ENCODE measurements around the gene SLC25A19.
A peak's percentile ranks its signal among the peaks of the same experiment; 100 is the strongest.

Gene SLC25A19

DNA sequence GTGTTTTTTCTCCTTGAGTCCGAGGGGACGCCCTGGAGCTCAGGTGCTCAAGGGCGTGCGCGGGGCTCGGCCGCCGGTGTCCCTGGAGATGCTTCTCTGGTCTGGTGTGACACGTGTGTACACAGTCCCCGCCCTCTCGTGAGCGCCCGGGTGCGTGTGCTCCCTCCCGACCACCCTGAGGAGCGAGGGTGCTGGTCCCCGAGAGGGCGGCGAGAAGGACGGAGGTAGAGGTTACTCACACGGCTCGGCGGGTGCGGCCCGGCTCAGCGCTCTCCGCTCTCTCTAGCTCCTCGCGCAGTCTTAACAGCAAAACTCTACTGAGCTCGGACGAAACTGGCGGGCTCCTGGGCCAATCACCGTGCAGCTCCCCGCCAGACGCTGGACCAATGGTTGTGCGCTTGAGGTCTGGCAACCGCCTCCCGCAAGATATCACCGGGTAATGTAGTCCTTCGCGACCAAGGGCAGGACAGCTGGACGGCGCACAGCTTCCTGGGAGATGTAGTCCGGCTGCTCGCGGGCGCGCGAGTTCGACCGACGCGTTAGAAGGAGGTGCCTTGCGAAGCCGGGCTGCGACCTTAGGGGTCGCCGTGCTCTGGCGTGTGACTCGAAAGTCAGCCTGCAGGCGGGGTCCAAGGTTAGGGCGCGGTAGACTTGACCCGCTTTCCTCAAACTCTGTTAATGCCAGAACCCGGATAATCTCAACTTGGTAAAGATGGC, at the start of gene SLC25A19:
Gene SLC25A19, minus strand, starts transcription at position 319 of the 717 bp plus-strand sequence. CDS start 2,669 bp downstream, outside the sequence.
- DNase-seq, result peak; percentile 54 to 99 (median 98)

DNA sequence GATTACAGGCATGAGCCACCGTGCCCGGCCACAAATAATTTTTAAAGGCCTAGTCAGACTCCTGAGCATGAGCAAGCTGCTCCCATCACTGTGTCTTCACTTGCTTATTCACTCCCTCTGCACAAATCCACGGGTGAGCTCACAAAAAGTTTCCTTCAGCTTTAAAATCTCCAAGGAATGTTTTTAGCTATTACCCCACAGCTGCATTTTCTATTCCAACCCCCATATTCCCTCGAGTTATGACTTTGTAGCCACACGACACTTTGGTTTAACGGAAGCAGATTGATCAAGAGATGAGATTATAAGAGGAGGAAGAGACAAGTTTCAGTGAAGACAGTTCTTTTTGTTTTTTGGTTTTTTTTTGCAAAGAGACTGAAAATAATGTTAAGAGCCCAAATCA, 49.1 kb upstream of the SLC25A19 start:
- no peak for DNase-seq

DNA sequence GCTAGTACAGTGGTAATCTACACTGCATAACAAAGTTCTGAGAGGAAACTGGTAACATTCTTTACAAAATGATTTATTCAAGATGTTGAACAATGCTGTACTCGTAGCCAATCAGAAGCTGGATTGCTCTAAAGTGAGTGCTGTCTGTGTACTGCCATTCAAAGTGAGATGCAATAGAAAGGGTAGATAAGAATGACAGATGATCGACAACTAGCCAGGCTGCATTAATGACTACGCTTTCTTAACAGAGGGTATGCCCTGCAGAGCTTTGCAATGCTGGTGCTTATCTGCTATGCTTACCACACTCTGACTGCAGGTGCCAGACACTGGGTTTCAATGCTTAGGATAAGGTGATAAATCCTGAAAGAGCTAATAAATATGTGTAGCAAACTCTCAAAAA, 46.1 kb upstream of the SLC25A19 start:
- no peak for DNase-seq

DNA sequence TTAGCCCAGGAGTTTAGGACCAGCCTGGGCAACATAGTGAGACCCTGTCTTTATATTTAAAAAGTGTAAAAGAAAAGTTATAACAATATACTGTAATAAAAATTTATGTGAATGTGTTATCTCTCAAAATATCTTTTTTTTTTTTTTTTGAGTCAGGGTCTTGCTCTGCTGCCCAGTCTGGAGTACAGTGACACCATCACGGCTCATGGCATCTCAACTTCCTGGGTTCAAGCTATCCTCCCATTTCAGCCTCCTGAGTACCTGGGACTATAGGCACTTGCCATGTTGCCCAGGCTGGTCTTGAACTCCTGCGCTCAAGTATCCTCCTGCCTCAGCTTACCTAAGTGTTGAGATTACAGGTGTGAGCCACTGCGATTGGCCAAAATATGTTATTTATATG, 45.5 kb upstream of the SLC25A19 start:
- no peak for DNase-seq

DNA sequence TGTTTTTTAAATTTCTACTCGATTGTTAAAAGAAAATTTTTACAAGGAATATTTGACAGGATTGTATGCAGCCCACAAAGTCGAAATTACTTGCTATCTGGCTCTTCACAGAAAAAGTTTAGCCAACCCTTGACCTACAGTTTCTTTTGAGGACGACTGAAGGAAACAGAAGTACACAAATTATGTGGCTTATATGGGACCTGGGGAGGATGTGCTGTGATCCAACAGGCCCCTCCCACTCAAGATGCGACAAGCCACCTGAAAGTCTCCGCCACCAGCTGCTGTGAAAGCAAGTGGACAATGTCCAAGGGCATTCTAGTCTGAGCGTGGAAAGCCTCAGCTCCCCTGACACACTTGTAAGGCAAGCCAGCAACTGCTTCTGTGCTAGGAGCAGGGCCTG, 42.4 kb upstream of the SLC25A19 start:
- no peak for DNase-seq

DNA sequence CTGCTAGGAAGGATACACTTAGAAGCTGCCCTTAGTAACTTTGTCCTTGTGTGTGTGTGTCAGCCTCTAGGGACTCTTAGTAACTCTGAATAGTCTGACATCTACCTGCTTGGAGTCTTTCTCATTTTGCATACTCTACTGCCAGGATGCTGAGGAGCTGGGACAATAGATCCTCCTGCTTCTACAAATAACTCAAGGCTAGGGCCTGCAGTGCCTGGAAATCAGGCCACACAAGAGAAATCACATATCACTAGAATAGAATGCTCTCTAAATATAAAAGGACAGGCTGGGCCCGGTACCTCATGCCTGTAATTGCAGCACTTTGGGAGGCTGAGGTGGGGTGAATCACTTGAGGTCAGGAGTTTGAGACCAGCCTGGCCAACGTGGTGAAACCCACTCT, 38.5 kb upstream of the SLC25A19 start:
- DNase-seq, result no peak

DNA sequence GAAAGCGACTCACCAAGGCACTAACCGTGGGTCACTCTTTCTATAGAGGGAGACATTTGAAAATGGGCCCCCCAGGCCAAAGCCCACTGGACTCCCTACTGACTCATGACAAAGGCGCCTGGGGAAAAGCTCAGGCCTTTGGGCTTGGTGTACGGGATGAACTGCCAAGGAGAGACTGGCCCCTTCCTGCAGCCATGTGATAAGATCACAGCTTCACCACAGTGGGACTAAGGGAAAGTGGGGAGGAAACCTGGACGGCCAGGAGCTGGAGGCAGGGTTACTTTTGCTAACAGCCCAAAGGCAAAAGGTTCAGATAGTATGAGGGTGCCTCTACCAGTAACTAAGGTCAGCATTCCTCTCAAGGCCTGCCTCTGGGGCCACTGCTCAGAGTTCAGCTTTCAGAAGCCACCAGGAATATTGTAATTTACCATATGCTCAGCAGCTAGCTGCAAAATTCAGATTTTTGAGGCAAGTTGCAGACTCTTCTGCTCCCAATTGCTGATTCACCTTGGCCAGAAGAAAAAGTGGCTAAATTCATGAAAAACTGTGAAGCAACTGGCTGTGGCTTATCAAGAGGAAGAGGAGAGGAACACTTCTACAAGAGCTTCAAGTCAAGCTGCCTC, 37.1 kb upstream of the SLC25A19 start:
- DNase-seq, result no peak

DNA sequence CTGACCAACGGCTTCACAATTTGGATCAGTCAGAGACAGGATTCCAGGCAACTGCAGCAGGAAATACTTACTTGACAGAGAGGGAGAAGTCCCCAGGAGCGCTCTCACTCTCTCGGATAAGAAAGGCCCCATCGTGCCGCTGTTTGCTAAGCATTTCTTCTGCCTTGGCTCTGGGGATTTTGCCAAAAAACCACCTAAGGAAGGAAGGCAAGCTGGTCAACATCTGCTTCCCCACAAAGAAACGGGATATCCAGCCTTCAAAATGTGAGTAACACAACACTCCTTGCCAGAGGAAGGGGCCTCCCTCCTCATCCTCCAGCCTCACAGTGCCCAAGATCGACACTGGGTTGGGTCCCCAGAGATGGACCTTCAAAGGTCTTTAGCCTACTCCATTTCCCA, 36.6 kb upstream of the SLC25A19 start:
- no peak for DNase-seq

DNA sequence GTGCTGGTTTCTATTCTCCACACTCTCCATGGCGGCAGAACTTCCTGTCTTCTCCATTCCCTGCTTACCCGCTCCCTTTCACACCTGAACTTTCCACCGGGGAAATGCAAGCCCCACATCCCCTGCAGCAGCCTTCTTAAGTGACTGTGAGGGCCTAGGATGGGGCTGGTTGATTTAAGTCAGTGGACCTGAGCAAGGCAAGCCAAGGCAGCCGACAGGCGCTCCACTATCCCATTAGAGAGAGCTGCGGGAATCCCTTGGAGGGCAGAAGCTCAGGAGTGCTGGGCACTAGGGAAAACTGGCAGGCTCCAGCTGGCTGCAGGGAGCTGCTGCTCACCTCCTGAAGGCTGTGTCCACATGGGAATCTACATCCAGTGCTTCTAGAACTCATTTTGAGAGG, 36.1 kb upstream of the SLC25A19 start:
- no peak for DNase-seq

DNA sequence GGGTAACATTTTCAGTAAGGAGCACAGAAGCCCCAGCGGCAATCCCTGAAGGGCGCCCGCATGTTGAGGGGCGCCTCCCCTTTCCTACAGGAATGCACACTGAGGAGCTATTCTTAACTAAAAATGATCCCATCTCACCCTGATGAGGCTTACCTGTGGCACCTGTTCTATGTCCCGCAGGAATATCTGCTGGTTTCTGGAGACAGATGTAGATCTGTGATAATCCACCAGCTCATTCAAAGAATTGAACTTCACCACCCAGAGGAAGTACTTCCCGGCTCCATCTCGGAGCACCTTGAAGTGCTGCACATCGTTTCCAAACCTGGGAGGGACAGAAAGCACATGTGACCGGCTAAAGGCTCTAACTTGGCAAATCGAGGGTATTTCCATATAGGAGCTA, 32.3 kb upstream of the SLC25A19 start:
- no peak for DNase-seq

DNA sequence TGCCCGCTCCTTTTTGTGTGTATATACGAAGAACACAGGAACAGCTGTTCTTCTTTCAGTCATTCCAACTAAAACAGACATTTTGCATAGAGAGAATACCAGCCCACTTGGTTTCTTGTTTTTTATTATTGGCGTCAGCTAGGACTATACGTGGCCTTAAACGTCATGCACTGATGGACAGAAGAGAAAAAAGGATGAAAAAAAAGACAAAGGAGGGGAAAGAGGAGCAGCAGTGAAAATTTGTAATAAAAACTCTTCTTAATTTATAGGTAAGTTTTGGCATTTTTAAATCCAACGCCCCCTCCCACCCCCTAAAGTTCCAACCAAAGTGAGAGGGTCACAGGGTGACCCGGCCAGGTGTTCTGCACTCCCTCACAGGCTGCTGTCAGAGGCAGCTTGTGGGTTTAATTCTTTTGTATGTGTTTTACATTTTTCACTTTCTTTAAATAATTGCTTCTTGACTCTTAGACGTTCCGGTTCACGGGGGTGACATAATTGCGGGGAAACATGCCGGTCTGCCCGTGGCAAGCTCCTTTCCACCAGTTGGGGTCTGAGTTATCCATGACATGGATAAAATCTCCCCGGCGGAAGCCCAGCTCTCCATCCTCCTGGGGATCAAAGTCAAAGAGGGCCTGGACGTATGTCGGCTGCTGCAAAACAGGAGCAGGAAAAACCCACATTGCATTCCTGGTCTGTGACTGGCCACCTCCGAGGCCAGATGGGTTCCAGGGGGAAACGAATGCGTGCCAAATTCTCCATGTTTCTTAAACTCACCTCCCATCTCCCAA, 30.9 kb upstream of the SLC25A19 start:
- DNase-seq, result no peak

DNA sequence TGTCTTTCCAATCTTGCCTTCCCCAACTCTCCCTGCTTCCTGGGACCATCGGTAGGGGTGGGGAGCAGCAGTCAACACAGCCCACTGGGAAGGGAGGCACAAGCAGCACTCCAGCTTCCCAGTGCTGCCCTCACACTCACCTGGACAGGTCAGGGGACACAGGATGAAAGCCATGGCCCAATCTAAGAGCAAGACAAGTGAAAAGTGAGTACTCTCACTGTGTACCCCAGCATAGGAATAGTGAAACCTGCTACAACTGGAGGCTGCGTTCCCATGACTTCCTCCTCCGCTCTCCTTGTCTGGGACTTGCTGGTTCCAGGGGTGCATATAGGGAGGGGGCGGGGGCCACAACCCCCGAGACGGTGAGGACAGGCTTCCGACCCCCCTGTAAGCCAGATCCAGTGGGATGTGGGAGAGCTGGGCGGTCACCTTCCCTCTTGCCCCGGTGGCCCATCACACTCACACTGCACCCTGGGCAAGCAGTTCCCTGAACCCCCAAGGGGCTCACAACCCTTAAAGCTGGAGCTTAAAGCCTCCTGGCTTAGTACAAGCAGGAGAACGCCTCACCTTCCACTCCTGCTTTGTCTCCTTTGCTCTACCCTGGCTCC, 29.5 kb upstream of the SLC25A19 start:
- no peak for DNase-seq

DNA sequence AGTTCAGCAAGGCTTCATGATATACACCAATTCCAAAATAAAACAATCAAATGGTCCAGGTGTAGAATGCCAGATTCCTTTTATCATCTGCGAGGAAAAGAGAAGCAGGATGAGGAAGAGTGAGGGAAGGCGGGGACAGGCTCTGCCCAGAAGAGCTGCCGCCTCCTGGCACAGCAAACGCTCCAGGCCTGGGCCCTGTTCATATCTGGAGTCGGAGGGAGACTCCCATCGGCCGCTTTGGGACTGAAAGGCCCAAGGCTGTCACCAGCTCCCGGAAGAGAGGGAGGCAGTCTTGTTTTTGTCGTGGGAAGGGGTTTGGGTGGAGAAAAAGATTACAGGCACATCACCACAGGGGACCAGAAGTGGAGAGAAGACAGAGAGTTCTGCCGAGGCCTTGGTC, 29.0 kb upstream of the SLC25A19 start:
- DNase-seq, result no peak

DNA sequence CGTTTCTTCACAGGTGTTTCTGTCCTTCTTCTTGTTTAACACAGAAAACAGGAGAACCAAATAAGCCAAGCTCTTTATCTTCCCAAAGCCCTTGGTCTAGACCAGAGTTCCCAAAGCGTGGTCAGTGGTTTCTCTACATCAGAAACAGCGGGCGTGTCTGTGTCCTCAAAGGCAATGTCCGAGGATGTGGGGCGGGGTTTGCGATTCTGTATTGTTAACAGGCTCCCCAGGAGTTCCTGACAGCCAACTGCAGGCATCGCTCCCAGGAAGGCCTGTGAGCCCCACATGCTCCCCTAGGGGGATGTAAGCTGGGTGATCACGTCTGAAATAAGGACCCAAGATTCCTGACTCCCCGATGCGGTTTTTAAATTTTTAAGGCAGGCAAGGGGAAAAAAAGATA, 28.4 kb upstream of the SLC25A19 start:
- peak in 1 of 56 donors; percentile 21 for DNase-seq

DNA sequence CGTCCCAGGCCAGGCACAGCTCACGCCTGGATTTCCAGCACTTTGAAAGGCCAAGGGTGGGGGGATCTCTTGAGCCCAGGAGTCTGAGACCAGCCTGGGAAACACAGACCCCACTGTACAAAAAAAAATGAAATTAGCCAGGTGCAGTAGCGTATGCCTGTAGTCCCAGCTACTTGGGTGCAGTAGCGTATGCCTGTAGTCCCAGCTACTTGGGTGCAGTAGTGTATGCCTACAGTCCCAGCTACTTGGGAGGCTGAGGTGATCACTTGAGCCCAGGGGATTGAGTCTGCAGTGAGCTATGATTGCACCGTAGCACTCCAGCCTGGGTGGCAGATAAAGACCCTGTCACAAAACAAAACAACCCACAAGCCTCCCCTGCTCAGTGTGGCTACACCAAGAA, 27.0 kb upstream of the SLC25A19 start:
- DNase-seq, result no peak

DNA sequence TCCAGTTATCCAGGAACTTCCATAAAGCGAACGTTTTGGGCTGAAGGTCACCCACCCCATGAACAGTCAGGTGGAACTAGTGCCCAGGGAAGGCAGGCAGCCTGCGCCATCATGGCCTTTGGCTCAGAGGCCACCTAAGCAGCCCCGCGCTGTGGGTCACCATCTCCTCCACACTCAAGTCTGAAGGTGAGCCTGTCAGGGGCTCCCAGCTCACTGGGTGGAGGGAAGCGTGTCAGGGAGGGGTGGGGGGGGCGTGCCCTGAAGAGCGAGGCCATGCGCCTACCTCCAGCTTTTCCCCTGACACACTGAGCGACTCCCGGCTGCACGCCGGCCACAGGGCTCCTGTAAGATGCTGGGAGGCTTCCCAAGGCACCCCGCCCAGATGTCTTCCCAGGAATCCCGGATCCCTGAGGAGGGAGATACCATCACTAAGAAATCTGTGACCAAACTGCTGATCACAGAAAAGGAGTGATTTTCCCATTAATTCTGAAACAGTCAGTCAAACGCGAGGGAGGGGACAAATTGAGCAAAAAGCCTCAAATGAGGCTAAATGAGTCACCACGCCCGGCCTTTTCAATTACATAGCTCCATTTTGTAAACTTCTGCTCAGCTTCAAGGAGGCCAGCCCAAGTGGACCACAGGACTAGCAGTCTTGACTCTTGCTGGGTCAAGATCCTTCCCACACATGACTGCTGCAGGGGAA, 26.5 kb upstream of the SLC25A19 start:
- peak in 2 of 56 donors; percentile 23 to 26 for DNase-seq

DNA sequence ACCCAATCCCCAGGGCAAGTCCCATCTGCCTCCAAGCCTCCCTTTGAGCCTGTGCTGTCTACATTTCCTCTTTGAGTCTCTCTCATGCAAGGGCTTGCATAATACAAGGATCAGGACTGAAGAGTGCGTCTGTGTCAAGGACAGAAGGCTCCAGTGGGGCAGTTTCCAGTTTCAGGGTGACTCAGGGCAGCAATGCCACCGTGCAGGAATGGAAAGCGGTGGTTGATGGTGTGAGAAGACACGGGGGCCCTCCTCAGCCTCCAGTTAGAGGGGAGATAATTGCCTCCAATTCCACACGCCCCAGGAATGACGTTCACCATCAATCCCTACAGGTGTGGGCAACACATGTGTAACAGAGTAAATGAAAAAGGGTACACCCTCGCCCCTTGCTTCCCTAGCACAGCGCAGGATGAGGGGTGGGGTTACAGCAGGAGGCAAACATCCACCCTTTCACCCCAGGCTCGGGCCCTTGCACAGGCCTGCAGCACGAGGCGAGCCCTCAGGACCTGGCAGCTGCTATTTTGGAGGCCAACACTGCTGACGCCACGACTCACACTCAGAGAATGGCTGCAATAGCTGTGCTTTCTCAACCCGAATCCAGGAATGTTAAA, 24.8 kb upstream of the SLC25A19 start:
- DNase-seq, result peak in 6 of 56 donors; percentile 14 to 33 (median 22)

DNA sequence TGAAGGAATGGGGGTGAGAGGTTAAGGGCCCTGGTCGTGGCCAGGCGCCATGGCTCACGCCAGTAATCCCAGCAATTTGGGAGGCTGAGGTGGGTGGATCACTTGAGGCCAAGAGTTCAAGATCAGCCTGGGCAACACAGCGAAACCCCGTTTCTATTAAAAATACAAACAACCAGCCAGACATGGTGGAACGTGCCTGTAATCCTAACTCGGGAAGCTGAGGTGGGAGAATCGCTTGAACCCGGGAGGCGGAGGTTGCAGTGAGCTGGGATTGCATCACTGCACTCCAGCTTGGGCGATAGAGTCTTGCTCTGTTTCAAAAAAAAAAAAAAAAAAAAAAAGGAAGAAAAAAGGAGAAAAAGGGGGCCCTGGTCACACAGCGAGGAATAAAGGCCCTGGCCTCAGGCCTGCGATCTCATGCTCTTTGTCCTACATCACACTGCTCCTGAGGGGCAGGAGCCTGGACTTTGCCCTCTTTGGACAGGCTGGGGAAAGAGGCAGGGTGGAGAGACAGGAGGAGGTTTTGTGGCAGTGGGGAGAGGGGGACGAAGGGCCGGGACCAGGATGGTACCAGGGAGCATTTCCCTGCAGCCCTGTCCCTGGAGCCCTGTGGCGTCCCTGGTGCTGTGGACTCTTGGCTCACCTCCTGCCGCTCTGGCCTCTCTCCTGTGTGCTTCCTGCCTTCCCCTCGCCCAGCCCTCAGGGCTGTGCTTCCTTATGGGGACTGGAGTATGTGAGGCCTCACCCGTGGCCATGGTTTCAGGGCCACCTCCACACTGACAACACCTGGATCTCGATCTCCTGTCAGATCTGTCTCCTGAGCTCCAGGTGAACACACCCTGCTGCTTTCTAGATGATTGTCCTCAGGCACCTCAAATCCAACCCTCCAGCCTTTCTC, 19.7 kb upstream of the SLC25A19 start:
- peak in 1 of 56 donors; percentile 43 for DNase-seq

DNA sequence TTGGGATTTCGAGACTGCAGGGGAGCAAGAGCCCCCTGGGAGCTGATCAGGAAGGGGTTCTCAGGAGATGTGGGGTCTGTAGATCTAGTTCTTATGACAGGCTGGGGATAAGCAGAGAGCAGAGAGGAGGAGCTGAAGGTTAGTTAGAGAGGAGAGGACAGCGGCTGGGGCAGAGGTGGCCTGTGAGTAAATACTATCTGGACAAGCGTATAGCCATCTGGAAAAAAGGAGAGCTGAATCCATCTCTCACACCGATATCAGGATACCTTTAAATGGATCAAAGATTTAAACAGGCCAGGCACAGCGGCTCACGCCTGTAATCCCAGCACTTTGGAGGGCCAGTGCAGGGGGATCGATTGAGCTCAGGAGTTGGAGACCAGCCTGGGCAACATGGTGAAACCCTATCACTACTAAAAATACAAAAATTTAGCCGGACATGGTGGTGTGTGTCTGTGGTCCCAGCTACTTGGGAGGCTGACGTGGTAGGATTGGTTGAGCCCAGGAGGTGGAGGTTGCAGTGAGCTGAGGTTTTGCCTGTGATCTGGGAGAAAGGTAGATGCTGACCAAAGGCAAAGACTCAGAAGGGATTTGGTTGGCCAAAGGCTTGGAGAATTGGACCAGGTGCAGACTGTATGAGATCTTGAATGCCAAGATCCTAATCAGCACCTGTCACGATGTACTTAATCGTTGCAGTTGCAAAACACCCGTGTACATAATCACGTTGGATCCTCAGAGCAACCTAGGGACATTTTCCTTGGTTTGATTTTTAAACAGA, 18.9 kb upstream of the SLC25A19 start:
- no peak for DNase-seq

All from nucleus accumbens (tissue), 56 donors.